SU-DHL-6 (cell line): ENCODE results near the gene TDRKH.

Experiments used
- H2AFZ ChIP-seq: fragments of 200-600 bp; sonication (generic); 2 replicates; pipeline ENCODE4 v1.6.1; 2014; ENCODE audit warnings: low read depth, mild to moderate bottlenecking, moderate library complexity, mixed read lengths, antibody characterized with exemption, low read length; ENCODE audit not compliant: severe bottlenecking
- H3F3A ChIP-seq: fragments of 200-600 bp; shearing (Covaris generic); 2 replicates; pipeline ENCODE4 v1.6.0; 2016; ENCODE audit warnings: antibody characterized with exemption, mild to moderate bottlenecking; ENCODE audit not compliant: insufficient read depth
- H3K27ac ChIP-seq: fragments of 200-600 bp; sonication (generic); 2 replicates; pipeline ENCODE4 v1.5.1; 2016; ENCODE audit warnings: low read depth, mild to moderate bottlenecking, low read length, moderate library complexity, mixed read lengths
- H3K27me3 ChIP-seq: fragments of 200-600 bp; sonication (generic), shearing (Covaris generic); 2 replicates; pipeline ENCODE4 v1.6.0; 2014; ENCODE audit warnings: mild to moderate bottlenecking, low read length
- H3K36me3 ChIP-seq: fragments of 200-600 bp; sonication (generic); 2 replicates; pipeline ENCODE4 v1.6.1; 2014; ENCODE audit warnings: mild to moderate bottlenecking, low read length, mixed read lengths
- H3K4me2 ChIP-seq: fragments of 300-600, 200-600 bp; shearing (Covaris generic), sonication (generic); 2 replicates; pipeline ENCODE4 v1.6.0; 2014; ENCODE audit warnings: low read length, low read depth, mild to moderate bottlenecking; ENCODE audit not compliant: poor library complexity, severe bottlenecking
- H3K4me3 ChIP-seq: fragments of 200-600 bp; sonication (generic); 2 replicates; pipeline ENCODE4 v1.5.1; 2014; ENCODE audit warnings: antibody characterized with exemption, low read length, mild to moderate bottlenecking, mixed read lengths; ENCODE audit not compliant: insufficient read depth, poor library complexity, severe bottlenecking
- H3K79me2 ChIP-seq: fragments of 200-600 bp; sonication (generic); 2 replicates; pipeline ENCODE4 v1.6.1; 2014; ENCODE audit warnings: mild to moderate bottlenecking, low read length, moderate library complexity; ENCODE audit not compliant: insufficient read depth
- H3K9ac ChIP-seq: fragments of 200-600 bp; sonication (generic); 2 replicates; pipeline ENCODE4 v1.7.0; 2014; ENCODE audit warnings: mild to moderate bottlenecking, low read length
- H3K9me2 ChIP-seq: fragments of 200-600 bp; sonication (generic); replicated peaks from 2 replicates; pipeline ENCODE4 v1.6.1; 2014; ENCODE audit warnings: low read length; ENCODE audit not compliant: insufficient read depth
- H3K9me3 ChIP-seq: fragments of 200-600 bp; sonication (generic); 2 replicates; pipeline ENCODE4 v1.6.1; 2014; ENCODE audit warnings: low read length, mixed read lengths; ENCODE audit not compliant: insufficient read depth
- H4K20me1 ChIP-seq: fragments of 200-600 bp; sonication (generic); 2 replicates; pipeline ENCODE4 v1.6.1; 2014; ENCODE audit warnings: low read depth, mild to moderate bottlenecking, antibody characterized with exemption, low read length, moderate library complexity, mixed read lengths
- CTCF ChIP-seq: fragments of 200-600 bp; sonication (generic); IDR thresholded peaks from one replicate; pipeline ENCODE4 v1.5.1; 2017; ENCODE audit warnings: antibody characterized with exemption, mild to moderate bottlenecking, low read length, moderate library complexity; ENCODE audit not compliant: insufficient read depth, poor library complexity, severe bottlenecking
- EZH2phosphoT487 ChIP-seq: fragments of 200-600 bp; sonication (generic), shearing (Covaris generic); conservative IDR thresholded peaks from 2 replicates; pipeline ENCODE4 v1.6.1; 2018; ENCODE audit warnings: mild to moderate bottlenecking, antibody characterized with exemption, low read length, moderate library complexity, mixed read lengths

Gene TDRKH

GRCh38 chr1:151790071-151790939 lies at the start of gene TDRKH:
Gene TDRKH, minus strand, starts transcription at chr1:151790500. Its CDS starts 7,478 bp downstream, at chr1:151783022.
- H4K20me1 ChIP-seq = no peaks in the 10 kb centered on the region
- peak within 1 kb of the TSS; percentile 67 for H3K9ac ChIP-seq
- no peak within 1 kb of the TSS for H3K27ac ChIP-seq
- no peaks in the 10 kb centered on the region for H3K27me3 ChIP-seq
- H3F3A ChIP-seq = peaks cover 8% of the 10 kb centered on the region; the same call in 1 of the 2 replicates
- H3K4me2 ChIP-seq = peak within 1 kb of the TSS; percentile 81
- H3K9me3 ChIP-seq = no peaks in the 10 kb centered on the region
- no peaks in the 10 kb centered on the region for H3K9me2 ChIP-seq
- peak within 1 kb of the TSS; percentile 95 for H2AFZ ChIP-seq
- no peaks in the 10 kb centered on the region for H3K36me3 ChIP-seq
- no peaks in the 10 kb centered on the region for H3K79me2 ChIP-seq
- peak within 1 kb of the TSS; percentile 74 for H3K4me3 ChIP-seq
- peak; percentile 23 for TF ChIP-seq CTCF
- TF ChIP-seq EZH2phosphoT487 = no peak

GRCh38 chr1:151839457-151840403 lies 49.4 kb upstream of the TDRKH start, which contains the start of gene C2CD4D:
Gene C2CD4D, minus strand, starts transcription at chr1:151839820. Its CDS starts 831 bp downstream, at chr1:151838989.
- Histone ChIP-seq H3K79me2 (no peaks in the 10 kb centered on the region), H3K9ac (no peak within 1 kb of the TSS), H3K9me3 (no peaks in the 10 kb centered on the region), H3K4me2 (no peak within 1 kb of the TSS), H3K36me3 (no peaks in the 10 kb centered on the region), H3K9me2 (no peaks in the 10 kb centered on the region), H3K27ac (no peak within 1 kb of the TSS), H4K20me1 (no peaks in the 10 kb centered on the region), H2AFZ (no peak within 1 kb of the TSS), H3F3A (no peaks in the 10 kb centered on the region), H3K4me3 (no peak within 1 kb of the TSS), H3K27me3 (no peaks in the 10 kb centered on the region)
- no peak for TF ChIP-seq CTCF
- TF ChIP-seq EZH2phosphoT487 = no peak

GRCh38 chr1:151839082-151839412 lies 48.7 kb upstream of the TDRKH start:
- Histone ChIP-seq H4K20me1 (no peaks in the 10 kb centered on the region), H3K27me3 (no peaks in the 10 kb centered on the region), H3F3A (no peaks in the 10 kb centered on the region), H3K4me2 (no peak overlapping the region), H2AFZ (no peak overlapping the region), H3K9me3 (no peaks in the 10 kb centered on the region), H3K9me2 (no peaks in the 10 kb centered on the region), H3K4me3 (no peak overlapping the region), H3K27ac (no peak overlapping the region), H3K36me3 (no peaks in the 10 kb centered on the region), H3K9ac (no peak overlapping the region), H3K79me2 (no peaks in the 10 kb centered on the region)
- TF ChIP-seq EZH2phosphoT487 (no peak), CTCF (no peak)
